Ascending aorta (tissue), 2 donors: ENCODE results near the gene CMYA5. TPM values are rescaled to one million over a fixed set of nuclear protein-coding genes. Genes with fewer than 3 reads are reported as not detected.

Source experiments
- DNase-seq, 2 donors: peaks; one replicate each; pipeline ENCODE4 v3.0.0-alpha.2; 2019; ENCODE audit warnings: low spot score in 2 of 2
- H3K27ac ChIP-seq, 2 donors: fragments of 200-600 bp; sonication (generic); one replicate each; pipeline ENCODE4 v1.5.1; 2016 to 2017; ENCODE audit warnings: mild to moderate bottlenecking in 1 of 2
- H3K27me3 ChIP-seq: fragments of 200-600 bp; sonication (generic); one replicate; pipeline ENCODE4 v1.5.1; 2017
- H3K36me3 ChIP-seq, 2 donors: fragments of 200-600 bp; sonication (generic); one replicate each; pipeline ENCODE4 v1.5.1; 2016
- H3K4me1 ChIP-seq, 2 donors: fragments of 200-600 bp; sonication (generic); one replicate each; pipeline ENCODE4 v1.5.1; 2016 to 2017; ENCODE audit warnings: mild to moderate bottlenecking in 1 of 2
- H3K4me3 ChIP-seq, 2 donors: fragments of 200-600 bp; sonication (generic); one replicate each; pipeline ENCODE4 v1.5.1; 2016 to 2017; ENCODE audit warnings: mild to moderate bottlenecking in 1 of 2
- H3K9me3 ChIP-seq, 2 donors: fragments of 200-600 bp; sonication (generic); one replicate each; pipeline ENCODE4 v1.5.1; 2016
- intact Hi-C: fragments of 100-400 bp; cut with DNase I; formaldehyde crosslinking; loops from one replicate; pipeline ENCODE4 v1.15.1; 2023
- total RNA-seq: library from RNA; depleted of rRNA; stranded (reverse); fragments of >200 nt; gene quantifications from one replicate; pipeline ENCODE4 v1.1.0, GENCODE V29; 2016
- TF ChIP-seq, protein P1 (sequence below), 3 experiments: fragments of 200-600 bp in 2 of 3; fragments of 450-650 bp in 1 of 3; sonication (generic) in 2 of 3; IDR thresholded peaks; one replicate each; pipeline ENCODE4 v1.5.1; 2016 to 2019; ENCODE audit warnings: antibody characterized with exemption in 3 of 3, mild to moderate bottlenecking in 1 of 3, moderate library complexity in 1 of 3

CMYA5 gene
- total RNA-seq, 1 donor from 2014 or later = 1.2 TPM

DNA sequence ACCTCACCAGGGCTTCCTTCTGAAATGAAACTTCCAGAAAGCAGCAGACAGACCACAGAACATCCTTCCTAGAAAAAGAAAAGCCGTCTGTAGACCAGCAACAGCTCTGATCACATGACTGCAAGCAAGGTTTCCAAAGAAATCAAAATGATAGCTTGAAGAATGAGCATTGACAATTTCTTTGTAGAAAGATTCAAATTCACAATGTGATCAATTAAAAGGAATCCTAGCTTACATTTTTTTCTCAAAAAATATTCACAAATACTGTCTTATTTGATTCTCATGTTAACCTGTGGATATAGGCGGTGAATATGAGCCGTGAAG, 156.5 kb downstream of the CMYA5 start:
- Histone ChIP-seq H3K4me3 (no peak overlapping the region), H3K36me3 (no peaks in the 10 kb centered on the region), H3K4me1 (no peaks in the 10 kb centered on the region), H3K27me3 (no peaks in the 10 kb centered on the region), H3K9me3 (no peaks in the 10 kb centered on the region), H3K27ac (no peak overlapping the region)
- TF ChIP-seq, protein P1, sequence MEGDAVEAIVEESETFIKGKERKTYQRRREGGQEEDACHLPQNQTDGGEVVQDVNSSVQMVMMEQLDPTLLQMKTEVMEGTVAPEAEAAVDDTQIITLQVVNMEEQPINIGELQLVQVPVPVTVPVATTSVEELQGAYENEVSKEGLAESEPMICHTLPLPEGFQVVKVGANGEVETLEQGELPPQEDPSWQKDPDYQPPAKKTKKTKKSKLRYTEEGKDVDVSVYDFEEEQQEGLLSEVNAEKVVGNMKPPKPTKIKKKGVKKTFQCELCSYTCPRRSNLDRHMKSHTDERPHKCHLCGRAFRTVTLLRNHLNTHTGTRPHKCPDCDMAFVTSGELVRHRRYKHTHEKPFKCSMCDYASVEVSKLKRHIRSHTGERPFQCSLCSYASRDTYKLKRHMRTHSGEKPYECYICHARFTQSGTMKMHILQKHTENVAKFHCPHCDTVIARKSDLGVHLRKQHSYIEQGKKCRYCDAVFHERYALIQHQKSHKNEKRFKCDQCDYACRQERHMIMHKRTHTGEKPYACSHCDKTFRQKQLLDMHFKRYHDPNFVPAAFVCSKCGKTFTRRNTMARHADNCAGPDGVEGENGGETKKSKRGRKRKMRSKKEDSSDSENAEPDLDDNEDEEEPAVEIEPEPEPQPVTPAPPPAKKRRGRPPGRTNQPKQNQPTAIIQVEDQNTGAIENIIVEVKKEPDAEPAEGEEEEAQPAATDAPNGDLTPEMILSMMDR (IDR thresholded peaks at IDR 0.05) = no peak
- intact Hi-C loops = no loop called here
- DNase-seq = no peak

DNA sequence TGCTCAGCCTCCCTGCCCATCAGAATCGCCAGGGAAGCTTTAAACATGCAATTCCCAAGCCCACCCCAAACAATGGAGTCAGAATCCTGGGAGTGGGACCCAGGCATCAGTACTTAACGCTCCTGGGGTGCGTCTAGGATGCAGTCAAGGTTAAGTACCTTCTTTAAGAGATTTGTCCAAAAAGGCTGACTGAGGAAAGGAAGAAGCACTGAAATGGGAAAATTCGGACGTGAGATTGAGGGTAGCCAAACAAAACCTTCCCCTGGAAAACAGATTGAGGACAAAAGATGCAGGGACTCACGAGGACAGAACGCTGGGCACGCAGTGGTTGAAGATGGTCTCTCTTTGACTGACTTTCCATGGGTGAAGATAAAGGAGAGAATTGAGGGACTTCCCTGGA, 157.9 kb downstream of the CMYA5 start:
- DNase-seq = no peak
- no peaks in the 10 kb centered on the region for H3K4me1 ChIP-seq
- no peaks in the 10 kb centered on the region for H3K36me3 ChIP-seq
- TF ChIP-seq, protein P1 (IDR thresholded peaks at IDR 0.05) = no peak
- no peaks in the 10 kb centered on the region for H3K27me3 ChIP-seq
- no peak overlapping the region for H3K4me3 ChIP-seq
- H3K9me3 ChIP-seq = no peaks in the 10 kb centered on the region
- intact Hi-C loops = no loop called here
- H3K27ac ChIP-seq = no peak overlapping the region

DNA sequence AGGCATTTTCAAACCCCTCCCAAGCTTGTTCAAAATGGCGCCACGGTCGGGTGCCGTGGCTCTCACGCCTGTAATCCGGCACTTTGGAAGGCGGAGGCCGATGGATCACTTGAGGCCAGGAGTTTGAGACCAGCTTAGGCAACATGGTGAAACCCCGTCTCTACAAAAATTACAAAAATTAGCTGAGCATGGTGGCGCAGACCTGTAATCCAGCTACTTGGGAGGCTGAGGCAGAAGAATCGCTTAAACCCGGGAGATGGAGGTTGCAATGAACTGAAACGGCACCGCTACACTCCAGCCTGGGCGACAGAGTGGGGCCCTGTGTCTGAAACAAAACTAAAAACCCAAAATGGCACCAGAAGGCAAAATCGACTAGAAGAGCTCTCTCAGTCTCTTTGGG, 159.4 kb downstream of the CMYA5 start:
- H3K27me3 ChIP-seq = no peaks in the 10 kb centered on the region
- no peaks in the 10 kb centered on the region for H3K4me1 ChIP-seq
- no peaks in the 10 kb centered on the region for H3K36me3 ChIP-seq
- H3K27ac ChIP-seq = no peak overlapping the region
- H3K9me3 ChIP-seq = no peaks in the 10 kb centered on the region
- TF ChIP-seq, protein P1 (IDR thresholded peaks at IDR 0.05) = no peak
- no peak for DNase-seq
- no peak overlapping the region for H3K4me3 ChIP-seq
- intact Hi-C loops = no loop called here

Other genes starting within 250 kb of the CMYA5 start
- gene HOMER1, start 175.7 kb upstream of the CMYA5 start, total RNA-seq = 2.3 TPM
- gene TENT2, start 77.4 kb upstream of the CMYA5 start, total RNA-seq = 16.4 TPM